ENCODE results near the gene GZF1.

The GZF1 gene

GRCh38 chr20:23374441-23374840 lies 12.5 kb downstream of the GZF1 start:
- no peak for TF ChIP-seq CTCF (IDR thresholded peaks at IDR 0.05; ENCODE audit: insufficient read depth, low read depth, low read length, missing control alignments)
- no peak for DNase-seq (ENCODE audit: low read depth)
- H3K4me3 ChIP-seq (ENCODE audit: low read depth, low read length) = no peak overlapping the region

GRCh38 chr20:23375827-23376226 lies 13.8 kb downstream of the GZF1 start:
- DNase-seq (ENCODE audit: low read depth) = no peak
- TF ChIP-seq CTCF (IDR thresholded peaks at IDR 0.05; ENCODE audit: insufficient read depth, low read depth, low read length, missing control alignments) = no peak
- no peak overlapping the region for H3K4me3 ChIP-seq (ENCODE audit: low read depth, low read length)

- no peak for DNase-seq (ENCODE audit: low read depth)
- TF ChIP-seq CTCF (IDR thresholded peaks at IDR 0.05; ENCODE audit: insufficient read depth, low read depth, low read length, missing control alignments) = no peak
- no peak overlapping the region for H3K4me3 ChIP-seq (ENCODE audit: low read depth, low read length)
Measured at GRCh38 chr20:23379772-23380171, 17.8 kb downstream of the GZF1 start.

- TF ChIP-seq CTCF (IDR thresholded peaks at IDR 0.05; ENCODE audit: insufficient read depth, low read depth, low read length, missing control alignments) = no peak
- no peak for DNase-seq (ENCODE audit: low read depth)
- no peak overlapping the region for H3K4me3 ChIP-seq (ENCODE audit: low read depth, low read length)
Measured at GRCh38 chr20:23381876-23382275, 19.9 kb downstream of the GZF1 start.

GRCh38 chr20:23386304-23387117 lies 24.5 kb downstream of the GZF1 start:
- no peak for TF ChIP-seq CTCF (IDR thresholded peaks at IDR 0.05; ENCODE audit: insufficient read depth, low read depth, low read length, missing control alignments)

GRCh38 chr20:23387118-23387443 lies 25.1 kb downstream of the GZF1 start:
- H3K4me3 ChIP-seq (ENCODE audit: low read depth, low read length) = no peak overlapping the region
- TF ChIP-seq CTCF (IDR thresholded peaks at IDR 0.05; ENCODE audit: insufficient read depth, low read depth, low read length, missing control alignments) = no peak
- DNase-seq (ENCODE audit: low read depth) = no peak

More at GRCh38 chr20:23386304-23387117, 24.5 kb downstream of the GZF1 start:
- DNase-seq (ENCODE audit: low read depth) = no peak
- H3K4me3 ChIP-seq (ENCODE audit: low read depth, low read length) = no peak overlapping the region
